Activated T-cell treated with anti-CD3 and anti-CD28 coated beads, Interleukin-2, amount 50 U/mL, for 4 hours (primary cell): Measurements from ENCODE around the gene STPG3. TPM values are rescaled to one million over a fixed set of nuclear protein-coding genes. Genes with fewer than 3 reads are reported as not detected.

Source experiments
- ATAC-seq, 2 donors: fragments of 200-7000 bp; cut with Tn5 transposase; one replicate each; pipeline ENCODE4 v1.10.0; 2021
- DNase-seq: peaks from one replicate; pipeline ENCODE4 v3.0.0-alpha.2; 2020
- H3K27me3 Mint-ChIP-seq: one replicate; pipeline ENCODE4 v1.8.0; 2021; ENCODE audit warnings: low read depth, mixed read lengths
- H3K36me3 Mint-ChIP-seq: one replicate; pipeline ENCODE4 v1.8.0; 2022; ENCODE audit warnings: mixed read lengths; ENCODE audit not compliant: insufficient read depth
- H3K4me1 Mint-ChIP-seq: one replicate; pipeline ENCODE4 v1.8.0; 2021; ENCODE audit warnings: low read depth, mixed read lengths
- H3K4me3 Mint-ChIP-seq: one replicate; pipeline ENCODE4 v1.8.0; 2021; ENCODE audit warnings: mild to moderate bottlenecking, moderate library complexity, mixed read lengths
- H3K9me3 Mint-ChIP-seq: one replicate; pipeline ENCODE4 v1.8.0; 2021; ENCODE audit warnings: mixed read lengths
- total RNA-seq, 3 donors: library from RNA; stranded (reverse); gene quantifications; one replicate each; pipeline ENCODE4 v1.2.1, GENCODE V29; 2021

Gene STPG3
- not detected for total RNA-seq

- DNase-seq: no peak
- Mint-ChIP-seq H3K4me1 (peaks cover 6% of the 10 kb centered on the region), H3K9me3 (no peaks in the 10 kb centered on the region), H3K27me3 (no peaks in the 10 kb centered on the region), H3K36me3 (no peaks in the 10 kb centered on the region), H3K4me3 (no peak within 1 kb of the TSS)
- no peak for ATAC-seq
Observed at GRCh38 chr9:137251194-137251461, at the start of gene STPG3. STPG3 (plus strand) TSS chr9:137251286; CDS start chr9:137251287, 1 bp downstream.

- H3K36me3 Mint-ChIP-seq: peaks cover 7% of the 10 kb centered on the region
- H3K27me3 Mint-ChIP-seq: no peaks in the 10 kb centered on the region
- no peaks in the 10 kb centered on the region for H3K9me3 Mint-ChIP-seq
- ATAC-seq: no peak
- peaks cover 39% of the 10 kb centered on the region for H3K4me1 Mint-ChIP-seq
- no peak overlapping the region for H3K4me3 Mint-ChIP-seq
- DNase-seq: no peak
Observed at GRCh38 chr9:137202966-137203365, 48.1 kb upstream of the STPG3 start.

- Mint-ChIP-seq H3K27me3 (no peaks in the 10 kb centered on the region), H3K4me1 (peaks cover 36% of the 10 kb centered on the region)
Observed at GRCh38 chr9:137204731-137205125, 46.4 kb upstream of the STPG3 start.

GRCh38 chr9:137205126-137206069 is 45.7 kb upstream of the STPG3 start, which contains the start of the genes NDOR1 and TMEM203:
NDOR1 (plus strand) TSS chr9:137205700; CDS start chr9:137205778, 78 bp downstream.
TMEM203 (minus strand) TSS chr9:137205648; CDS start chr9:137205414, 234 bp downstream.
- Mint-ChIP-seq H3K27me3 (no peaks in the 10 kb centered on the region), H3K4me3 (peak within 1 kb of the TSS; percentile 95), H3K36me3 (peaks cover 12% of the 10 kb centered on the region), H3K9me3 (no peaks in the 10 kb centered on the region), H3K4me1 (peaks cover 36% of the 10 kb centered on the region)
- ATAC-seq (peak; percentile 63 to 64), DNase-seq (peak; percentile 91)

More at GRCh38 chr9:137204731-137205125, 46.4 kb upstream of the STPG3 start:
- Mint-ChIP-seq H3K4me3 (peak overlapping the region; percentile 95), H3K36me3 (peaks cover 12% of the 10 kb centered on the region), H3K9me3 (no peaks in the 10 kb centered on the region)
- no peak for ATAC-seq
- DNase-seq: no peak

- DNase-seq (no peak), ATAC-seq (no peak)
- peaks cover 33% of the 10 kb centered on the region for H3K4me1 Mint-ChIP-seq
Observed at GRCh38 chr9:137206602-137207001, 44.5 kb upstream of the STPG3 start.

GRCh38 chr9:137211532-137211931 is 39.6 kb upstream of the STPG3 start:
- no peak for DNase-seq
- Mint-ChIP-seq H3K4me3 (no peak overlapping the region), H3K36me3 (peaks cover 13% of the 10 kb centered on the region), H3K4me1 (peaks cover 11% of the 10 kb centered on the region), H3K27me3 (no peaks in the 10 kb centered on the region), H3K9me3 (no peaks in the 10 kb centered on the region)
- no peak for ATAC-seq

More at GRCh38 chr9:137206602-137207001, 44.5 kb upstream of the STPG3 start:
- Mint-ChIP-seq H3K9me3 (no peaks in the 10 kb centered on the region), H3K27me3 (no peaks in the 10 kb centered on the region), H3K36me3 (peaks cover 12% of the 10 kb centered on the region), H3K4me3 (peak overlapping the region; percentile 95)

- Mint-ChIP-seq H3K9me3 (no peaks in the 10 kb centered on the region), H3K4me1 (peaks cover 1% of the 10 kb centered on the region)
- ATAC-seq: no peak
Observed at GRCh38 chr9:137212520-137212919, 38.6 kb upstream of the STPG3 start.

GRCh38 chr9:137213160-137214060 is 37.7 kb upstream of the STPG3 start:
- no peak overlapping the region for H3K4me3 Mint-ChIP-seq
- no peak for DNase-seq

More at GRCh38 chr9:137212520-137212919, 38.6 kb upstream of the STPG3 start:
- Mint-ChIP-seq H3K27me3 (no peaks in the 10 kb centered on the region), H3K4me3 (no peak overlapping the region), H3K36me3 (peaks cover 7% of the 10 kb centered on the region)
- no peak for DNase-seq

GRCh38 chr9:137214620-137215019 is 36.5 kb upstream of the STPG3 start:
- ATAC-seq: no peak
- H3K4me3 Mint-ChIP-seq: no peak overlapping the region
- DNase-seq: no peak
- no peaks in the 10 kb centered on the region for H3K4me1 Mint-ChIP-seq
- H3K27me3 Mint-ChIP-seq: no peaks in the 10 kb centered on the region
- no peaks in the 10 kb centered on the region for H3K9me3 Mint-ChIP-seq
- peaks cover 2% of the 10 kb centered on the region for H3K36me3 Mint-ChIP-seq

More at GRCh38 chr9:137213160-137214060, 37.7 kb upstream of the STPG3 start:
- Mint-ChIP-seq H3K9me3 (no peaks in the 10 kb centered on the region), H3K4me1 (no peaks in the 10 kb centered on the region), H3K27me3 (no peaks in the 10 kb centered on the region), H3K36me3 (peaks cover 6% of the 10 kb centered on the region)
- no peak for ATAC-seq

- H3K9me3 Mint-ChIP-seq: no peaks in the 10 kb centered on the region
- no peak for DNase-seq
- peaks cover 2% of the 10 kb centered on the region for H3K36me3 Mint-ChIP-seq
- H3K27me3 Mint-ChIP-seq: no peaks in the 10 kb centered on the region
- ATAC-seq: no peak
- no peak overlapping the region for H3K4me3 Mint-ChIP-seq
- H3K4me1 Mint-ChIP-seq: no peaks in the 10 kb centered on the region
Observed at GRCh38 chr9:137215196-137215986, 35.7 kb upstream of the STPG3 start.

GRCh38 chr9:137216188-137216965 is 34.7 kb upstream of the STPG3 start:
- H3K4me1 Mint-ChIP-seq: no peaks in the 10 kb centered on the region
- no peak overlapping the region for H3K4me3 Mint-ChIP-seq
- DNase-seq (no peak), ATAC-seq (no peak)
- H3K36me3 Mint-ChIP-seq: peaks cover 2% of the 10 kb centered on the region
- no peaks in the 10 kb centered on the region for H3K27me3 Mint-ChIP-seq
- no peaks in the 10 kb centered on the region for H3K9me3 Mint-ChIP-seq

GRCh38 chr9:137217276-137218211 is 33.5 kb upstream of the STPG3 start:
- Mint-ChIP-seq H3K9me3 (no peaks in the 10 kb centered on the region), H3K27me3 (no peaks in the 10 kb centered on the region), H3K36me3 (peaks cover 2% of the 10 kb centered on the region), H3K4me1 (no peaks in the 10 kb centered on the region), H3K4me3 (no peak overlapping the region)
- no peak for ATAC-seq
- DNase-seq: no peak
